ENCODE data around the gene DGUOK.

DNA sequence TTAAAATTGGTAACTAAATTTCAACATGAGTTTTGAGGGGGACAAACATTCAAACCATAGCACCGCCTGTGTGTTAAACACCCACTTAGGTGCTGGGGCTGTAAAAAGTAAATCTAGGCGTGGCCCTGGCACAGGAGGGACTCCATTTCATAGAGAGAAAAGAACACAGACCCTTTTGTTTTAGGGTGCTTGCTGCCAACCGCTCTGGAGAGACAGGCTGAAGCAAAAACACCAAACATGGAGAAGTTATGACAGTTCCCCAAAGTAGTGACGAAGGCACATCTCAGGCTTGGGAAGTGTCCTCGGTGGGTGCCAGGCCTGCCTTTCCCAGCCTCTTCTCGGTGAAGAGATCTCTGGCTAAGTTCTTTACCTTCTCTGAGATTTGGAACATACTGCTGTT, 28.7 kb upstream of the DGUOK start:
- TF ChIP-seq POLR2A (IDR thresholded peaks at IDR 0.05; ENCODE audit: low read length) (no peak), GATA1 (IDR thresholded peaks at IDR 0.05; ENCODE audit: low read depth, low read length) (no peak)
